ENCODE results near the gene CPSF4L.

CPSF4L gene

DNA sequence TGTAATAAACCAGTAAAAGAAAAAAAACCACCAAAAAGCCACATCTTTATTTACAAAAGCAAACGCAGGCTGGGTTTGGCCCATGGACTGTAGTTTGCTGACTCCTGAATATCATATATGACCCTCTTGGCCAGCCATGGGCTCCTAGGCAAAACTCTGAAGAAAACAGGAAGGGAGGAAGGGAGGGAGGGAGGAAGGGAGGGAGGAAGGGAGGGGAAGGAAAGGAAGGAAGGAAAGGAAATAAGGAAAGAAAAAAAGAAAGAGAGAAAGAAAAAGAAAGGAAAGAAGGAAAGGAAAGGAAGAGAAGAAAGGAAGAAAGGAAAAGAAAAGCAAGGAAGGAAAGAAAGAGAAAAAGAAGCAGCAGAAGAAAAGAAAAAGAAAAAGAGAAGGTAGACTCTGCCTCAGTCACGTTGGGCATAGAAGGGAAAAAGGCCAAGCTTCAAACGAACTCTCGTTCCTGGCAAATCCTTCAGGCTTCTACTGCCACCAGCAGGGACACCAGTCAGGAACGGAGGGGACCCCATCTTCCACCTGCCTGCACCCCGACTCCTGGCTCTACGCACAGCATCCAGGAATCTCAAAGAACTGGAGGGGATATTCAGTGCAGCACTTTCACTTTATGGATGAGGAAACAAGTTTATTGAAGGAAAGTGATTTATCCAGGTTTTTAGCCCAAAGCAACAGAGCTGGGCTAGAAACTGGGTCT is 28.0 kb upstream of the CPSF4L start:
- DNase-seq: no peak

DNA sequence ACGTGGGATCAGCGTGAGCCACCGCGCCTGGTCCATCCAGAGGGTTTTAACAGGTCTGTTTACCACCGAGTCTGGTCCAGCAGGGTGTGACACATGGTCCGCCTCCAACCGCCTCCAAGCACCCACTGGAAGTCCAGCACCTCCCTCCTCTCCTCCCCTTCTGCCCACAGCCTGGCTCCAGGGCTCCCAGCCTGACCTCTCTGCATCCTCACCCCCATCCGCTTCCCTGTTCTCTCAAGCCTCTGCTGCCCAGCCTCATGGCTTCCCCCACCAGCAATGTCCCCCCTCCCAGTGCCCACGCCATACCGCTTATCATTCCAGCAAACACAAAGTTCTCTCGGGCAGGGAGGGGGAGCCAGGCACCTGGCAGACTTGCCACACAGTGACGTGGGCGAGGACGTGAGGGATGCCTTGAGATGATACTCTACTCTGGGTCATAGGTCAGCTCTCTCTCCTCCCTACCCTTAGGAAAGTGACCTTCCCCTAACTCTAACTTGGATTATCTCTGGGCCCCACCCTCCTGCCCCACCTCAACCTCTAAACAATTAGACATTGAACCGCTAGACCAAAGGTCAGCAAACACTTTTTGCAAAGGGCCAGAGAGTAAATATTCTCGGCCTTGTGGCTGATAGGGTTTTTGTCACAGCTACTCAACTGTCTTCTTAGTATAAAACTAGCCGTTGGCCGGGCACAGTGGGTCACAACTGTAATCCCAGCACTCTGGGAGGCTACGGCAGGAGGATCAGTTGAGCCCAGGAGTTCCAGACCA is 27.0 kb upstream of the CPSF4L start:
- DNase-seq: no peak

DNA sequence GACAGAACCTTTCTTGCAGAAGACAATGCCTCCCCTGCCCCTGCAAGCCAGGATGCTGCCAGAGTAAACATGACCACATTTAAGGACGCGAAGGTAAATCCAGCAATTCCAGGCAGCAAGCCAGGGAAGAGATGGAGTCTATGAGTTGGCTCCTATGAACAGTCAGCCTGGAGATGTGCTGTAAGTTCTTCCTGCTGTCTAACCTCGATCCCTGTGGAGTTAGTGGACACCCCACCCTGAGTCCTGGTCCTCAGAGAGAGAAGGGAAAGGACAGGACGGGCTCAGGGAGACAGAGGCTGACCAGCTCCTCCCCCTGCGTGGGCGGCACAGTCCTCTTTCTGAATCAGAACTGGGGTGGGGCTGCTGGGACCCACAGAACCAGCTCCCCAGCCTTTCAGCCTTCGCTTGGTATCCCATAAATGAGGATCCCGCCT is 25.2 kb upstream of the CPSF4L start:
- no peak for DNase-seq

DNA sequence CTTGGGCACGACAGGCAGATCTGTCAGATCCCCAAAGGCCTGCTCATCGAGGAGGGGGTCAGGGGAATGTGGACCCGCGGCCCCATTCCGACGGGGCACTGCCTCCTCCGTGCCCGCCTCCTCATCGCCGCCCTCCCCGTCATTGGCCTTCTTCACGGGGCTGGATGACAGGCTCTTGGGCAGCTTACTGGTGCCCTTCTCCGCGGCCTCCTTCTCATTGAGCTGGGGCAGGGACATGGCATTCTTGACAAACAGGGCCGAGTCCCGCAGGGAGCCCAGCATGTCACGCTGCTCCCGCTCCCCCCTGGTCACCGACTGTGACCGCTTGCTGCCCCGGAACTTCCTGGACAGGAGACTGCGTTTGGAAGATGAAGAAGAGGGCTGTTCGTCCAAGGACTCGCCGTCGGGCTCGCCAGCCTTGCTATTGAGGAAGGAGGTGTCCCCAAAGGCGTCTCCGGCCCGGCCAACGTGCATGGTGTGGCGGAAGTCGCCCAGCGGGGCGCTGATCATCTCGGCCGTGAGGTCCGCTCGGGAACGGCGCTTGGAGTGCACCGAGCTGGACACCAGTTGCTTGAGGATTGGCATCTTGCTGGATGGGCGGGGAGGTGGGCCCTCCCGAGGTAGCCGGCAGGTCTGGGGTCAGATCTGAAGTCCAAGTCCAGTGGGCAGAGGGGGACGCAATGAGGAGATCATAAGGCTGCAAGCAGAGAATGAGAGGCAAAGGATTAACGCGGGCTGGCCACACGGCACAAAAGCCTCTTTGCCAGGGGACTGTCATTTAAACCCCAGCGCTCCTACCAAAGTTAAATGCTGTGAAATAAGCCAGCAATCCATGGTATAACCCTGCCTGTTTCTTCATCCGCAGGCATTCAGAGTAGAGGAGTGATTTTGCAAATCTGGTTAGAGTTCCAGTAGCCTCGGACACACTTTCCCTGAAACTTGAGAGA is 24.5 kb upstream of the CPSF4L start:
- DNase-seq: no peak

DNA sequence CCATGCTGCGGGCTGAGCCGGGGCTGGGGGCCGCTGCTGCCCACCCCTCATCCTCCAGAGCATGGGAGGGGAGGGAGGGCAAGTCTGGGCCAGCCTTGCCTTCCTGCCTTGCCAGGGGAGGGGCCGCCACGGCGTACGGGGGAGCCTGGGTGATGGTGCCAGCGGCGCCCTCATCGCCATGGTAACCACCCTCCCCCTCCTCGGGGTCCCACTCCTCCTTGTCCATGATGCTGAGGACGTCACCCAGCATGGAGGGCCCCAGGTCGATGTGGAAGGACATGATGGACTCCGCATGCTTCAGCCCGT is 23.9 kb upstream of the CPSF4L start:
- DNase-seq: no peak

DNA sequence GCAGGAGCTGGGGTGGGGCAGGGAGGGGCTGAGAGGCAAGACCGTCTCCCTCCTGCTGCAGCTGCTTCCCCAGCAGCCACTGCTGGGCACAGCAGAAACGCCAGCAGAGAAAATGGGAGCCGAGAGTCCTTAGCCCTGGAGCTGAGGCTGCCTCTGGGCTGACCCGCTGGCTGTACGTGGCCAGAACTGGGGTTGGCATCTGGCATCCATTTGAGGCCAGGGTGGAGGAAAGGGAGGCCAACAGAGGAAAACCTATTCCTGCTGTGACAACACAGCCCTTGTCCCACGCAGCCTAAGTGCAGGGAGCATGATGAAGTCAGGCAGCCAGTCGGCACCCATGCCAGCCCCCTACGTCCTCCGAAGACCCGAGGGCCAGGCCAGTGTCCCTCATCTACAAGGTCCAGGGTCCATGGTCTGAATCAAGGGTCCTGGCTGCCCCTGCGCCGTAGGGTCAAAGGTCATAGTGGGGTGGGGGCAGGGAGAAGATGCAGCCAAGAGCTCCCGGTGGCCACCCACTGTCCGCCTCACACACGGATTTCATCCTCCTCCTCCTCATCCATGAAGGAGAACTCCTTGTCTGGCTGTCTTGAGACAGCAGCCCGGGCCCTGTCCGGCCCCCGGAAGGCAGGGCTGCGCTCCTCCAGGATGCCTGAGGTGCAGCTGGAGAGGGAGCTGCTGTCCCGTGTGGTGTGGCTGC is 23.4 kb upstream of the CPSF4L start:
- DNase-seq: no peak

DNA sequence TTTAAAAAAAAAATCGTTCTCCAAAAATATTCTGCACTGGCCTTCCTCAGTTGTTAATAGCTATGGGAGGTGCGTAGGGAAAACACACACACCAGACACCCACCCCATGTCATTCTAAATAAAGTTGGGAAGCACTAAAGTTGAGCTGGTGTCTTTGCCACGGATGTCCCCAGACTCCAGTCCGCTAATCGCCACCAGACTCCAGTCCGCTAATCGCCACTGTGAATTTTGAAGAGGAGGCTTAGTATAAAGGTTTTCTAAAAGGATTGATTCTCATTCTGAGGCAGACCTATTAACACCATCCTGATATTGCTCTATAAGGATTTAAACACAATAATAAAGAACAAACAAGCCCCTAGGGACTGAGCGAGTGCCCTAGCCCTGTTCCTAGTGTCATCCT is 22.7 kb upstream of the CPSF4L start:
- DNase-seq: no peak

DNA sequence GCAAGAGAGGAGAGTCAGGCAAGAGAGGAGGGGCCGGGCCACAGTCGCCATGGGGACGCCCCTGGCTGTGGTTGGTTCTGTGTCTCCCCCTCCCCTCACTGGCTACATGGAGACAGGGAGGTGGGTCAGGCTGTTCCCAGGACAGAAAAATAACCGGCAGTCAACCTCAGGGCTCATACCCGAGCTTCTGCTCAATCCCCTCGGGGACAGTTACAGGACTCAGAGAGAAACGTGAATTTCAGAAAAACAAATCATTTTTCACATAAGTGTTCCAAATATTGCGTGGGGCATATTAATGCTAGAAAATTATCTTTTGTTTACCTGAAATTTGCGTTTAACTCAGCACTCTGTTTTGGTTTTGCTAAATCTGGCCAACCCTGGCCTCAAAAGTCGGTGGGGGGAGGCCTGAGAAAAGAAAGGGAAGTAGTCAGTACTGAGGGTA is 22.2 kb upstream of the CPSF4L start:
- DNase-seq: no peak

DNA sequence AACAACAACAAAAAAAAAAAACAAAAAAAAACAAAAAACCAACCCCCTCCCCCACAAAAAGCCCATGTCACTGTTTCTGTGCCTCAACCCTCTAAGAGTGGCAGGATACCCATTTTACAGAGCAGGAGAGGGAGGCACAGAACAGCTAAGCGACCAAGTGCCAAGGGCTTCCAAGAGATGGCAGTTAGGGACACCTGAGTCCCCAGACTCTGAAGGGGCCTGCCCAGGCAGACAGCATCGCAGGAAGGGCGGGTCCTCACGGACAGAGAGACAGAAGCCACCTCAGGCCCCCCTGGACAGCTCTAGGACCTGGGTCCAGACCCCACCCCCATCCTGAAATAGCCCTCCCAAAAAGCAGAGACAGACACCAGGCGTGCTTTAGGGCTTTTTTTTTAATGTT is 21.6 kb upstream of the CPSF4L start:
- DNase-seq: no peak

DNA sequence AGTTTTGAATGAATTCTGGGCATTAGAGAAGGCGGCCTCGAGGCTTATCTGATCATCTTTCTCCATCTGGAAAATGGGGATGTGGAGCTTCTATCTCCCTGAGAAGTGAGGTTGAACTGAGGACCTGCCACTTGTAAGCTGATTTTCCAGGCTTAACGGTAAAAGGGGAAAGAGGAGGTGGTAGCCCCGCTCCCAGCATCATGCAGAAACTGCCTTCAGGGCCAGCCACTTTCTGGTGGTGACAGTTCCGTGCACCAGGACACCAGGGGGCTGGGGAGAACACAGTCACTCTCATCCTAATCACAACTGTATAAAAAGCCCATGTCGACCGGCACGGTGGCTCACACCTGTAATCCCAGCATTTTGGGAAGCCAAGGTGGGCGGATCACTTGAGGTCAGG is 20.9 kb upstream of the CPSF4L start:
- DNase-seq: no peak

DNA sequence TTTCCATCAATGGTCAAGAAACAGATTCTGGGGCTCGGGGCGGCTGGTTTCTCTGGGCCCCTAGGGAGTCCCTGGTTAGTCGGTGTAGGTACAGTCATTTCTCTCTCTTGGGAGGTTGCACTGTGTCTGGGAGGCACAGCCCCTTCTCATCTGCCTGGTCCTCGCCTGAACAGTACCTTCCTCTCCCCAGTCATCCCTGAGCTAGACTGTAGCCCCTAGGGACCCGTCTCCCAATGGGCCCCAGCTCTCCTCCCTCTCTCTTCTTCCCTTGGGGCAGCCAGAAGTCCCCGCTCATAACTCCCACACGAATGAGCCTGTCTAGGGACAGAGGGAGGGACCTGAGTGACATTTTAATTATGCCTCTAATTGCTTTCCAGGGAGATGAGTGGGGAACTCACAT is 20.2 kb upstream of the CPSF4L start:
- DNase-seq: no peak

DNA sequence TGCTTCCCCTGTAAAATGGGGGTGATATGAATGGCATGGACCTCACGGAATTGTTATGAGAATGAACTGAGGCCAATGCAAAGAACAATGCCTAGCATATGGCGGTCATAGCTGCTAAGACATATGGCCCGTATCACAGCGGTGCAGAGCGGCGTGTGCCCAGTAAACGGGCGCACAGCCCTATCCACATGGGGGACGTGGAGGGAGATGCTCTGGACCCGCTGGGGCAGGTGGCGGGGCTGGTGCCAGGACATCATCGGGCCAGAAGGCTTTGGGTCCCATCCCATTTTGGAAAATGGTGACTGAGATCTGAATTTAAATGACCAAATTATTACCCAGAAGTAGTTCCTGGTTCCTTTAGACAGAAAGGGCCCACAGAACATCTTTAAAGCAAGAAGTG is 18.5 kb upstream of the CPSF4L start:
- no peak for DNase-seq

DNA sequence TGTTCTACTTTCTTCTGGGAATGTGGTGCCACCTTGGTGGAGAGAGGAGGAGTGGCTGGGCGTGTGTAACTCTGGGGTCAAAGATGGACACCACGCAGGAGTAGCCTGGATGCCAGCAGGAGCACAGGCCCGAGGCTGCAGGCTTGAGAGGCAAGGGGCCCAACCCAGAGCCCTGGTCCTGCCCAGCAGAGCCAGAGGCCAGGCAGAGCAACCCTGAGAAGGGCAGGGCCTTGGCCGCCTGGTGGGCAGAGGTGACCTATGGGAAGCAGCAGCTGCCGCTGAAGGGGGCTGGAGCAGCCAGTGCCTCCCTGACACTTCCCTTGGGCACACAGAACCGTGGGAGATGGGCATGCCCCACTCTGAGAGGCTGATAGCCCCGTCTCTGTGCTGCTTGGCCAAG is 18.0 kb upstream of the CPSF4L start:
- DNase-seq: no peak

DNA sequence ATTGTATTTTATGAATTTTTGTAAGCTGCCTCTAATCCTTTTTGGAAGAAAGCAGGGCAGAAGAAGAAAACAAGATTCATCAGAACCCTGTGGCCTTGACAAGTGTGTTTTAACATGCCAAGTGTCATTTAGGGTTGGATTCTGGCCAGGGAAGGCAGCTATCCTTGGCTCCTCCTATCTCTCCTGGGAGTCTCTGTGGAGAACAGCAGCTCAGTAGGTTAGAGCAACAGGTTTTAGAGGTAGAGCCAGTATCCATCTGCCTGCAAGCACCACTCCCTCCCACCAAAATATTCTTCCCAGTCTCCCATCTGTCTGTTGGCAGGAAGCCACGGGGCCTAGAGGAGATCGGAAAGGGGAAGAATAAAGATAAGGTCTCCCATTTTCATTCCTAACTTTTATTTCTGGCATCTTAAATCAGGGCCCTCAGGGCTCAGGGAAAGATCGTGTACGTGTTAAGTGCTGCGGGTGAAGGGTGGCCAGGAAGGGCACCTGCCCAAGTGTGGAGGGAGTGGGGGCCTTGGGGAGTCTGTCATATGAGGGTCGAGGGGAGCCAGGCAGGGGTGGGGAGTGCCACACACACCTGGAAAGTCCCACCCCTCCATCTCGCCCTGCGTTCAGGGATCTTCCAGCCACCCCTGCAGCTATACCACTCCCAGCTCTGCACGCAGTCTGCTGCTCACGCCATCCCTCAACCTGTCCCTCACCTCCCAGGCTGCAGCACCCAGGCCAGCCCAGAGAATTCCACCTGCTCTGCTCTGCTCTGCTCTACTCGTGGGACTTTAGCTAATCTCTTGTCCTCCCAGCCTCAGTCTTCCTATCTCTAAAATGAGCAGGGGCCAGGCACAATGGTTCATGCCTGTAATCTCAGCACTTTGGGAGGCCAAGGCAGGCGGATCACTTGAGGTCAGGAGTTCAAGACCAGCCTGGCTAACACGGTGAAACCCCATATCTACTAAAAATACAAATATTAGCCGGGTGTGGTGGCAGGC is 17.1 kb upstream of the CPSF4L start:
- peak; percentile 90 for DNase-seq

DNA sequence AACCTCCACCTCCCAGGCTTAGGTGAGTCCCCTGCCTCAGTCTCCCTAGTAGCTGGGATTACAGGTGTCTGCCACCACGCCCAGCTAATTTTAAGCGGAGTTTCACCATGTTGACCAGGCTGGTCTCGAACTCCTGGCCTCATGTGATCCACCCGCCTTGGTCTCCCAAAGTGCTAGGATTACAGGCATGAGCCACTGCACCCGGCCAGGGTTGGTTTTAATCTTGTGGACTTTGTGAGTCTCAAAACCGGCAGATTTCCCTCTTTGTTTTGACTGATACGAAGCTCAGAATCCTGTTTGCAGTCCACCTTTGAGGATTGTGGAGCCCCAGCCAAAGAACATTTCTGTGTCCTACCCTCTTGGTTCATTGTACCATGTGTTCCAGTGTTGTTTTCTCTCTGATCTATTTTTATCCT is 16.4 kb upstream of the CPSF4L start:
- no peak for DNase-seq

DNA sequence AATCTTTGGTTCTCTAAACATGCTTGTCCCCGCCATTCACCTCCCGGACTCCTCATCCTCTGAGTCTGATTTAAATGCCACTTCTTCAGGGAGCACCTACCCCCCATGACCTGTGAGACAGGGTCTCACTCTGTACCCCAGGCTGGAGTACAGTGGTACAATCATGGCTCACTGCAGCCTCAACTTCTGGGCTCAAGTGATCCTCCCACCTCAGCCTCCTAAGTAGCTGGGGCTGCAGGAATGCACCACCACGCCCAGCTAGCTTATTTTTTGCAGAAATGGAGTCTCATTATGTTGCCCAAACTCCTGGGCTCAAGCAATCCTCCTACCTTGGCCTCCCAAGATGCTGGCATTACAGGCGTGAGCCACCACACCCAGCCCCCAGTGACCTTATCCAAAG is 12.8 kb upstream of the CPSF4L start:
- DNase-seq: no peak

DNA sequence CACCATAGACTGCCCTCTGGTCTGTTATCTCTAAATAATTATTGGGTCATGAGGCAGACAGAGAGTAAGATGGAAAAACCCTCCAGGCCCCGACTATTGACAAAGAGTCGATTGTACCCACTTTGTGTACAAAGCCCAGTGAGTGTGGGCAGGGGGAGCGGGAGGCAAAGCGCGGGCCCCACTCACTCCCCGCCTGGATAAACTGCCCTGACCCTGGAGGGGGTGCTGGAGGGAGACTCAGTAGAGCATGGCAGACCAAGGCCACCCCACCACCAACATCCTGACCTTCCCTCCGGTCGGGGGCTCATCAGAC is 11.2 kb upstream of the CPSF4L start:
- no peak for DNase-seq

DNA sequence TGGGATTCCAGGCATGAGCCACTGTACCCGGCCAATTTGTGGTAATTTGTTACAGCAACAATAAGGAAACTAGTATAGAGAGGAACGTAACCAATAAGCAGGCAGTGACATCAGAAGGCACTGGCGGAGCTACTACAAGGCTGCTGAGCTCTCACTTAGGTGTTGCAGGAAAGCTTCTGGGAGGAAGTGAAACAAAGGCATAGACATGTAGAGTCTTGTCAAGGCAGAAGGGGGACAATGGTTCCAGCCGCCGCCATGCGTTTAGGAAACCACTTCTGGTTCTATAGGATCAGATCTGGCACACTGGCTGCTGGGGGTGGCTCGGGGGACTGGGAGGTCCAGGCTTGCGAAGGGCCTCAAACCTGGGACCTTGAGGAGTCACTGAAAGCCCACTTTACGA is 9.4 kb upstream of the CPSF4L start:
- DNase-seq: no peak

DNA sequence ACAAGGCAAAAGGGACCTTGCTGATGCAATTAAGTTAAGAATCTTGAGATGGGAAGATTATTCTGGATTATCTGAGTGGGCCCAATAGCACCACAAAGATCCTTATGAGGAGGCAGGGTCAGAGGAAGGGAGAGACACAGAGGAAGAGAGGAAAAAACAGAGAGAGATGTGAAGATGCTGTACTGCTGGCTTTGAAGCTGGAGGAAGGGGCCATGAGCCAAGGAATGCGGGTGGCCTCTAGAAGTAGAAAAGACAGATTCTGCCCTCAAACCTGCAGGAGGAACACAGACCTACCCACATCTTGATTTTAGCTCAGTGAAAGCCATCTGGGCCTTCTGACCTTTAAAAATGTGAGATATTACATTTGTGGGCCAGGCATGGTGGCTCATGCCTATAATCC is 8.1 kb upstream of the CPSF4L start:
- DNase-seq: no peak

DNA sequence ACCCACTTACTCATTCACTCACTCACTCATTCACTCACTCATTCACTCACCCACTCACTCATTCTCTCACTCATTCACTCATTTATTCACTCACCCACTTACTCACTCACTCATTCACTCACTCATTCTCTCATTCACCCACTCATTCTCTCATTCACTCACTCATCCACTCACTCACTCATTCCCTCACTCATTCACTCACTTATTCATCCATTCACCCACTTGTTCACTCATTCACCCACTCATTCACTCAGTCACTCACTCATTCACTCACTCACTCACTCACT is 7.6 kb upstream of the CPSF4L start:
- DNase-seq: no peak

DNA sequence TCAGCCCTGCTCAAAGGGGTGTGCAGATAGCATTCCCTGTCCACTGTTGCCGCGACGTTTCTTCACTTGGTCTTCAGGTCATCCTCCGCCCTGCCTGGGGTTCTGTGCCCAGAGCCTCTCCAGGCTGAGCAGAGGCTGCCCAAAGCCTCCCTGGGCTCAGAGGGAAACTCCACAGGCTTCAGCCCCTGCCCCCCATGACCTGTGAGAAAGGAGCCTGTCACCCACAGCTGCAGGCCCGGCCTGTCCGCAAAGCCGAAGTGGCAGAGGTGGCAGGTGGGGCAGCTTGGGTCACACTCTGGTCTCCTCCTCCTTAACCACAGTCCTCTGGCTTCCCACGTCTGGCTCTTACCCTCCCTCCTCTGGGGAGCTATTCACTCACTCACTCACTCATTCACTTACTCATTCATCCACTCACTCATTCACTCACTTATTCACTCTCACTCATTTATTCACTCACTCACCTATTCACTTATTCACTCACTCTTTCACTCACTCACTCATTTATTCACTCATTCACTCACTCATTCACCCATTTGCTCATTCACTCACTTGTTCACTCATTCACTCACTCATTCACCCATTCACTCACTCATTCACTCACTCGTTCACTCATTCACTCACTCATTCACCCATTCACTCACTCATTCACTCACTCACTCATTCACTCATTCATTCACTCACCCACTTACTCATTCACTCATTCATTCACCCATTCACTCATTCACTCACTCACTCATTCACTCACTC is 7.1 kb upstream of the CPSF4L start:
- no peak for DNase-seq
